ENCODE data around the gene UFSP1.

- no peak for TF ChIP-seq CTCF (IDR thresholded peaks at IDR 0.05; ENCODE audit: borderline replicate concordance, extremely low read depth, low read length, poor library complexity, severe bottlenecking)
- TF ChIP-seq EZH2 (IDR thresholded peaks at IDR 0.05; ENCODE audit: borderline replicate concordance, low read depth, low read length, severe bottlenecking) = no peak
Measured at GRCh38 chr7:100874300-100874576, 15.3 kb downstream of the UFSP1 start.
